ENCODE results near the gene CRYBG2. TPM values are rescaled to one million over a fixed set of nuclear protein-coding genes. Genes with fewer than 3 reads are reported as not detected.
A peak's percentile ranks its signal among the peaks of the same experiment; 100 is the strongest.

The CRYBG2 gene
- total RNA-seq, 1 donor from 2014 or later: 3.0 TPM

DNA sequence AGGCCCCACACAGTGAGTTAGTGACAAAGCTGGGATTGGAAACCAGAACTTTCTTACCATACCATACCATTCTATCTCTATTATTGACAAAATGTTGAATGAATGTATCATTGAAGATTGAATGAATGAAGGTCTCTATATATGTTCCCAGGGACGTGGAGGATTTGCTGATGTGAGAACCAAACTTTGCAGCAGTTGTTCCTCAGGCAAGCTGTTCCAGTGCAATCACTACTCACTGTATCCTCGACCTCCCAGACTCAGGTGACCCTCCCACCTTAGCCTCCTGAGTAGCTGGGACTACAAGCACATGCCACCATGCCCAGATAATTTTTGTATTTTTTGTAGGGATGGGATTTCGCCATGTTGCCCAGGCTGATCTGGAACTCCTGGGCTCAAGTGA, 45.1 kb upstream of the CRYBG2 start:
- Mint-ChIP-seq H3K36me3 (no peaks in the 10 kb centered on the region), H3K9me3 (peaks cover 2% of the 10 kb centered on the region), H3K4me1 (peaks cover 18% of the 10 kb centered on the region), H3K27me3 (ENCODE audit: insufficient read depth, low read depth) (peaks cover 11% of the 10 kb centered on the region), H3K4me3 (no peak overlapping the region), H3K27ac (no peak overlapping the region)
- Histone ChIP-seq H3K27ac (no peak overlapping the region), H3K36me3 (no peaks in the 10 kb centered on the region), H3K9ac (no peak overlapping the region), H3K79me2 (ENCODE audit: low read depth) (no peaks in the 10 kb centered on the region), H3K4me1 (peaks cover 11% of the 10 kb centered on the region), H3K4me2 (no peak overlapping the region), H3K27me3 (no peaks in the 10 kb centered on the region), H4K20me1 (ENCODE audit: low read depth) (no peaks in the 10 kb centered on the region), H2AFZ (replicated peaks) (no peak overlapping the region), H3F3A (ENCODE audit: low read depth) (peaks cover 29% of the 10 kb centered on the region), H3K4me3 (no peak overlapping the region), H3K9me3 (ENCODE audit: low read depth) (no peaks in the 10 kb centered on the region)
- TF ChIP-seq EZH2phosphoT487 (IDR thresholded peaks at IDR 0.05) (no peak), EZH2 (IDR thresholded peaks at IDR 0.05) (no peak)
- TF ChIP-seq, protein P1, sequence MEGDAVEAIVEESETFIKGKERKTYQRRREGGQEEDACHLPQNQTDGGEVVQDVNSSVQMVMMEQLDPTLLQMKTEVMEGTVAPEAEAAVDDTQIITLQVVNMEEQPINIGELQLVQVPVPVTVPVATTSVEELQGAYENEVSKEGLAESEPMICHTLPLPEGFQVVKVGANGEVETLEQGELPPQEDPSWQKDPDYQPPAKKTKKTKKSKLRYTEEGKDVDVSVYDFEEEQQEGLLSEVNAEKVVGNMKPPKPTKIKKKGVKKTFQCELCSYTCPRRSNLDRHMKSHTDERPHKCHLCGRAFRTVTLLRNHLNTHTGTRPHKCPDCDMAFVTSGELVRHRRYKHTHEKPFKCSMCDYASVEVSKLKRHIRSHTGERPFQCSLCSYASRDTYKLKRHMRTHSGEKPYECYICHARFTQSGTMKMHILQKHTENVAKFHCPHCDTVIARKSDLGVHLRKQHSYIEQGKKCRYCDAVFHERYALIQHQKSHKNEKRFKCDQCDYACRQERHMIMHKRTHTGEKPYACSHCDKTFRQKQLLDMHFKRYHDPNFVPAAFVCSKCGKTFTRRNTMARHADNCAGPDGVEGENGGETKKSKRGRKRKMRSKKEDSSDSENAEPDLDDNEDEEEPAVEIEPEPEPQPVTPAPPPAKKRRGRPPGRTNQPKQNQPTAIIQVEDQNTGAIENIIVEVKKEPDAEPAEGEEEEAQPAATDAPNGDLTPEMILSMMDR (IDR thresholded peaks at IDR 0.05): no peak
- no peak for DNase-seq (ENCODE audit: low spot score)

DNA sequence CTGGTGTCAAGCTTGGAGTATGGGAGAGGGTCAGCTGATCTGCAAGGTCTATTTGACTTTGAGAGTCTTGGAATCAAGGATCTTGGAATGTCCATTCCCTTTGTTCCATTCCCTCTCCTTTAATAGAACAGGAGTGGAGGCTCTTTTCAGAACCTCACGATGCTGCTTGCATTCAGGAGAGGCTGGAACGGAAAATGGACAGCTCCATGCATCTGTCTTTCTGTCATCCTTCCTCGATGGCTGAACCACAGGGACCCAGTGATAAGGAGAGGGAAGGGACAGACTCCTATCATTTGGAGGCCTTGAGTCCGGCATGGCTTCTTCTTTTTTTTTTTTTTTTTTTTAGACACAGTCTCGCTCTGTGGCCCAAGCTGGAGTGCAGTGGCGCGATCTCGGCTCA, 41.8 kb upstream of the CRYBG2 start:
- Histone ChIP-seq H2AFZ (replicated peaks) (no peak overlapping the region), H3K27me3 (no peaks in the 10 kb centered on the region), H3K9ac (no peak overlapping the region), H3K9me3 (ENCODE audit: low read depth) (no peaks in the 10 kb centered on the region), H4K20me1 (ENCODE audit: low read depth) (no peaks in the 10 kb centered on the region), H3K79me2 (ENCODE audit: low read depth) (no peaks in the 10 kb centered on the region), H3K4me1 (peaks cover 14% of the 10 kb centered on the region), H3K4me2 (no peak overlapping the region), H3K27ac (no peak overlapping the region), H3K36me3 (no peaks in the 10 kb centered on the region), H3F3A (ENCODE audit: low read depth) (peaks cover 9% of the 10 kb centered on the region), H3K4me3 (no peak overlapping the region)
- peaks cover 10% of the 10 kb centered on the region for H3K27me3 Mint-ChIP-seq (ENCODE audit: insufficient read depth, low read depth)
- TF ChIP-seq EZH2phosphoT487 (IDR thresholded peaks at IDR 0.05): no peak
- TF ChIP-seq, protein P1 (IDR thresholded peaks at IDR 0.05): no peak
- no peak for TF ChIP-seq EZH2 (IDR thresholded peaks at IDR 0.05)
- H3K4me3 Mint-ChIP-seq: no peak overlapping the region
- H3K4me1 Mint-ChIP-seq: peaks cover 29% of the 10 kb centered on the region
- no peak for DNase-seq (ENCODE audit: low spot score)
- H3K36me3 Mint-ChIP-seq: no peaks in the 10 kb centered on the region
- H3K27ac Mint-ChIP-seq: no peak overlapping the region
- H3K9me3 Mint-ChIP-seq: peaks cover 2% of the 10 kb centered on the region

DNA sequence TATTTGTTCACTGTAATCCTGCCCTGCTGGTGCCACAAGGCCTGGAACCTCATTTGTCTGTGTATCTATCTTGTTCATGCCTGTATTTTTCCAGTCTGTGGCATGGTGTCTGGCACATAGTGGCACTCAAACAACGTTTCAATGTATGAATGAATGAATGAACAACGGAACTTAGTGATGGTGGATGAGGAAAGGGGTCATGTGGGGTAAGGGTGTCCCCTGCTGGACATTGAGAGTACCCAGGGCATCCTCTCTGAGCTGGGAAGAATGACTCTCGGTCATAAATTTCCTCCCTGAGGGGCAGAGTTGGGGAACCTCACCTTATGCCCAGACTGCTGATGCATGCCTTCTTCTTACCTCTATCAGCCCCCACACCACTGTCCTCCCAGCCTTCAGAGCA, 37.5 kb upstream of the CRYBG2 start:
- H3K4me2 ChIP-seq: no peak overlapping the region
- H3K27ac Mint-ChIP-seq: no peak overlapping the region

More for the DNA sequence above, 37.5 kb upstream of the CRYBG2 start:
- no peak for TF ChIP-seq EZH2phosphoT487 (IDR thresholded peaks at IDR 0.05)
- TF ChIP-seq, protein P1 (IDR thresholded peaks at IDR 0.05): peak; percentile 76
- Histone ChIP-seq H3K9ac (no peak overlapping the region), H3F3A (ENCODE audit: low read depth) (peaks cover 8% of the 10 kb centered on the region), H2AFZ (replicated peaks) (peak overlapping the region; percentile 53), H4K20me1 (ENCODE audit: low read depth) (no peaks in the 10 kb centered on the region), H3K79me2 (ENCODE audit: low read depth) (no peaks in the 10 kb centered on the region), H3K27me3 (no peaks in the 10 kb centered on the region), H3K4me3 (no peak overlapping the region), H3K36me3 (no peaks in the 10 kb centered on the region), H3K9me3 (ENCODE audit: low read depth) (no peaks in the 10 kb centered on the region), H3K27ac (no peak overlapping the region), H3K4me1 (peaks cover 19% of the 10 kb centered on the region)
- H3K9me3 Mint-ChIP-seq: no peaks in the 10 kb centered on the region
- H3K36me3 Mint-ChIP-seq: no peaks in the 10 kb centered on the region
- DNase-seq (ENCODE audit: low spot score): peak; percentile 67
- H3K4me3 Mint-ChIP-seq: no peak overlapping the region
- H3K27me3 Mint-ChIP-seq (ENCODE audit: insufficient read depth, low read depth): peaks cover 8% of the 10 kb centered on the region
- H3K4me1 Mint-ChIP-seq: peaks cover 42% of the 10 kb centered on the region

Measured in neural progenitor cell (in vitro differentiated cells).